GM21737 (cell line): ENCODE measurements around the gene PNMA6E.
"Not testable (repeated sequence)": the region's sequence is repeated elsewhere in the genome, so short reads cannot be mapped to it uniquely, and the experiment has no call there.

Experiments
- ATAC-seq: cut with Tn5 transposase; IDR thresholded peaks from one replicate; pipeline ENCODE4 v1.9.1; 2021; ENCODE audit warnings: mild to moderate bottlenecking, moderate library complexity; ENCODE audit not compliant: unreplicated experiment

PNMA6E gene

DNA sequence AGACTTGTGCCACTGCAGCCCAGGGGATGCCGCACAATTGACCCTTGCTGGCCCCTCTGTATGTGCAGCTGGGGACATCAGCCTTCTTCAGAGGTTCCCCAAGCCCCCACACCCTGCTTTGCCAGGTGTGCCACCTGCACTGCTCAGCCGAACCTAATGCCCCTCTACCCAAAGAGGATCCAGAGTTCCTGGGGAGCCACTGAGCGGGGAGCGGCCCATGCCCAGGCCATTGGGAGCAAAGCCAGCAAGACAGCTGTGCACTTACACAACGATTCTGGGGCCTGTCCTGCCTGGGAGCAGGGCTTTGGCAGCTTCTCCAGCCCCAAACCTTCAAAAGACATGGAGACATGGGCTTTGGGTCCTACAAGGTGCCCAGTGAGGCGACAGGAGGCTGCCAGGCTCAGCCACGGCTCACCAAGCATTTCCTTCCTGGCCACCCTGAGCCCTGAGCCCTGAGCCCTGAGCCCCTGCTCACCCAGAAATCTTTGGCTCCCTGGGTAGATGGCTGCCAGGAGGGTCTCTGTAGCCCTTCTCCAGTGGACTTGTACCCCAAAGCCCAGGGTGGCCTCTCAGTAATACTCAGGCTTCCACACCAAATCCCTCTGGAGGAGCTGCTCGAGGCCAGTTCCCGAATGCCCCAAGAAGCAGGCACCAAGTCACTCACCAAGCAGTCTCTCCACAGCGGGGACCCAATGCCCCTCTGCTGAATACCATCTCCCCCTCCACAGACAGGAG is 13.0 kb downstream of the PNMA6E start:
- ATAC-seq, result no peak

GRCh38 chrX:153387345-153387744 is 13.8 kb downstream of the PNMA6E start:
- ATAC-seq, result no peak

- ATAC-seq, result no peak
These were observed 15.1 kb downstream of the PNMA6E start for GRCh38 chrX:153386097-153386496.

GRCh38 chrX:153384973-153385372 is 16.2 kb downstream of the PNMA6E start:
- ATAC-seq, result not testable (repeated sequence)

- ATAC-seq, result no peak
These were observed 16.8 kb downstream of the PNMA6E start for GRCh38 chrX:153384390-153384789.

DNA sequence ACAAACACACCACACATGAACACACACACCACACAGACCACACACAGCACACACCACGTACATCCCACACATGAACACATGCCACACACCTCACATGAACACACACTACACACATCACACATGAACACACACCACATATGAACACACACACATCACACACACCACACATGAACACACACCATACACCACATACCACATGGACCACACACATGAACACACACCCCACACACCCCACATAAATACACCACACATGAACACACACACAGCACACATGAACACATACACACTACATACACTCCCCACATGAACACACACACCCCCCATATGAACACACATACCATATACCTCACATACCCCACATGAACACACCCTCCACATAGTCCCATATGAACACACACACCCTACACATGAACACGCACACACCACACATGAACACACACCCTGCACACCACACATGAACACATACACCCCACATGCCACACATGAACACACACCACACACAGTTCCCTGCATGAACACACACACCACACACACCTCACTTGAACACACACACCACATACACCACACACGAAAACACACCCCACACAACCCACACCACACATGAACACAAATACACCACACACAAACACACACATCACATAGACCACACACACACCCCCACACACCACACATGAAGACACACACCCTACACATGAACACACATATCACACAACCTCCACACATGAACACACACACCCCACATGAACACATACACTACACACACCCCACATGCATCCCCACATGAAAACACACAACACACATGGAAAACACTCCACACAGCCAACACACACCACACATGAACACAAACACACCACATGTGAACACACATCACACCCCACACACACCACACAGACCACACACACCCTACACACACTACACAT is 18.3 kb downstream of the PNMA6E start:
- no peak for ATAC-seq

GRCh38 chrX:153381684-153382532 is 19.2 kb downstream of the PNMA6E start:
- ATAC-seq, result no peak

DNA sequence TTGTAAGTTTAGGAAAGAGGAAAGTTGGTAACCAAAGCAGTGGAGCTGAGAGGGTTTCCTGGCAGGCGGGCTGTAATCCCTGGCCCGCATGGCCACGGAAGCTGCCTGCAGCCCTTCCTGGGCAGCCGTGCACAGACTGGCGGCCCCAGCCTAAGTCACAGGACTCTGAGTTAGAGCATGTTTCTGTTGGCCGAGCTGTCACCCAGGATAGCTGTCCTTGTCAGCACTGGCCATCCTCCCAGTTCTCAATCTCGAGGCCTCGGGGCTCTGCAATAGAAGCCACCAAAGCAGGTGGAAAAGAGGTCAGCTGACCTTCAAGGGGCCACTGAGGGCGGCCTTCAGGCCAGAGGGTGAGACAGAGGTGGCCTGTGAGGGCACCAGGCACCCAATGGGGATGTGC is 20.5 kb downstream of the PNMA6E start:
- no peak for ATAC-seq

GRCh38 chrX:153379971-153380581 is 21.1 kb downstream of the PNMA6E start:
- no peak for ATAC-seq

DNA sequence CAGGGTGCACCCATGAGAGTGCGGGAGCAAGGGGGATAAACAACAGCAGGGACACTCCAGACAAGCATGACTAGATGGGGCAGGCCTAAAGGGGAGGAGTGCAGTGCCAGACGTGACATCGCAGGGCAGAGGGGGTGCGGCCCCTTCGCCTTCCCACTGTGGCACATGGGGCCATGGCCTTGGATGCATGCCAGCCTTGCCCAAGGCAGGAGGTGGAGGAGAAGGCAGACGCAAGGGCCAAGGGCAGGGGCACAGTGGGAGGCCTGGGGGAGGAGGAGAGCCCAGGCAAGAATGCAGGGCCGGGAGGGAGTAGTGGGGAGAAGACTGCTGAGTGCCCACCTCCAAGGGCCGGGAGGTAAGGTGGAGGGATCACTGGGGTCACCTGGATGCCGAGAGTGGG is 21.6 kb downstream of the PNMA6E start:
- ATAC-seq, result no peak

DNA sequence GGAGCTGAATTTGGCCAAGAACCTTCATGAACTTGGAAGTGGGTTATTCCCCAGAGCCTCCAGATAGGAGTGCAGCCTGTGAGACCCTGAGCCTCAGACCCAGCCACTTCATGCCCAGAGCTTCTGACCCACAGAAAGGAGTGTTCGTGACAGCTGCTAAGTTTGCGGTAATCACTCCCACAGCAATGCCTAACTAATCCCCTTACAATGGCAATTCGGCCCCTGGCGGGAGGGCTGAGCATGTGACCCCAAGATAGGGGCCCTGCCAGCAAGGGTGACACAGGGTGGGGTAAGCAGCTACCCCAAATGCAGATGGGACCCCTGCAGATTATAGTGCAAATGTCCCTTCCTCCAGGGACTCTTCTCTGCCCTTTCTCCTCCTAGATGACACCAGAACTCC is 22.5 kb downstream of the PNMA6E start:
- no peak for ATAC-seq

DNA sequence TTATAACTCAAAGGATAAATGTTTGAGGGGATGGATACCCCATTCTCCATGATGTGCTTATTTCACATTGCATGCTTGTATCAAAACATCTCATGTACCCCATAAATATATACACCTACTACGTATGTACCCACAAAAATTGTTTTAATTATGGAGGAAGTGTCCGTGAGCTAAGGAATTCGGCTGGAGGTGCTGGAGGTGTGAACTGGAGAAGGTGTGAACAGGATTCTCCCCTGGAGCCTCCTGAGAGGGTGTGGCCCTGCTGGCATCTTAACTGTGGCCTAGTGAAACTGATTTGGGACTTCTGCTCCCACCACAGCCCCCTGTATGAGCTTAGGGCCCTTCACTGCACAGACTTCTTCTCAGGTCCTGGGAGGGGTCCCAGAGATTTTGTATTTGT is 23.4 kb downstream of the PNMA6E start:
- ATAC-seq, result no peak

DNA sequence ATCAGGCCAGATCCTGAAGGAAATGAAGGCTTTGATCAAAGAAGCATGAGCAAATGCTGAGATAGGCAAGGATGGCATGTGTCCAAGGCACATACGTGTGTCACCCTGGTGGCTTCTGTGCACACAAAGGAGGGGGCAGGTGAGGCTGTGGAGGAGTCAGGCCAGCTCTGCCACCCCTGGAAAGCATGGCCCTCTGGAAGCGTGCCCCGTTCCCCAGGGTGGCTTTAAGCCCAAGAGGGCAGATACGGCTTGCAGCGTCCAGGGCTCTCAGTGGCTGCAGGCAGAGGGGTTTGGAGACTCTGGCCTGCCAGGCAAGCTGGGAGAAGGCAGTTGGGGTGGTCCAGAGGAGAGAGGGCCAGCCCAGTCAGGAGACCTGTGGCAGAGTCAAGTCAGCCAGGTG is 25.6 kb downstream of the PNMA6E start:
- ATAC-seq, result no peak

GRCh38 chrX:153374426-153374825 is 26.7 kb downstream of the PNMA6E start:
- ATAC-seq, result no peak

DNA sequence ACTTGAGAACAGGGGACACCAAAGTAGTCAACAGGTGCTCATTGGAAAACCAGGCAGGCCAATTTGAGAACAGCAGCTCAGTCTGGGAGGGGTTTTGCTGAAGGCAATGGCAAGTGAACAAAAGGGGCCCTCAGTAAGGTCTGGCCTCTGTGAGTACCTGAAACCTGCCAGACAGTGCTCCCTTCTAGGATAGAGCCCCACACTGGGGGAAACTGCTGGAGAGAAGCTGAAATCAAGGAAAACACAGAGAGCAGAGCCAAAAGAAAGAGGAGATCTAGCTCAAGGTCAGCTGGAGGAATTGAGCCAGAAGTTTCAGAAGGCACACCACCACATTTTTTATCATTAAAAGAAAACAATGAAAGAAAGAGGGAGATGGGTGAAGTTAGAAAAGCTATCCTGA is 28.2 kb downstream of the PNMA6E start:
- ATAC-seq, result no peak

DNA sequence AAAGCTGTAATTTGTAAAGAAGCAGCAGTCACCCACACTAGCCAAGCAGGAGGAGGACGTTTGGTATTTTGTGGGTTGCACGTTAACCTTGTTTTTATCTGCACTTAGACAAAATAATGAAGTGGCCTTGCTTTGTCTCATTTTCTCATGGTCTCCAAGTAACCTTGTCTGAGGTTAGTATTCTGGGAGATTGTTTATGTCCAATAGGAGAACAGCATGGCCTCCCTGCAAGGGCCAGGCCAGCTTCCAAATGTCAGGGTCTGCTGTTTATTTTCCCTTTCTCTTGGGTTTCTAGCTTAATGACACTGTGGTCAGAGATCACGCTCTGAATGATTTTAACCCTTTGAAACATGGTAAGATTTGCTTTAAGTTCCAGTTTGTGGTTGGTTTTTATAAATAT is 29.9 kb downstream of the PNMA6E start:
- ATAC-seq, result no peak

DNA sequence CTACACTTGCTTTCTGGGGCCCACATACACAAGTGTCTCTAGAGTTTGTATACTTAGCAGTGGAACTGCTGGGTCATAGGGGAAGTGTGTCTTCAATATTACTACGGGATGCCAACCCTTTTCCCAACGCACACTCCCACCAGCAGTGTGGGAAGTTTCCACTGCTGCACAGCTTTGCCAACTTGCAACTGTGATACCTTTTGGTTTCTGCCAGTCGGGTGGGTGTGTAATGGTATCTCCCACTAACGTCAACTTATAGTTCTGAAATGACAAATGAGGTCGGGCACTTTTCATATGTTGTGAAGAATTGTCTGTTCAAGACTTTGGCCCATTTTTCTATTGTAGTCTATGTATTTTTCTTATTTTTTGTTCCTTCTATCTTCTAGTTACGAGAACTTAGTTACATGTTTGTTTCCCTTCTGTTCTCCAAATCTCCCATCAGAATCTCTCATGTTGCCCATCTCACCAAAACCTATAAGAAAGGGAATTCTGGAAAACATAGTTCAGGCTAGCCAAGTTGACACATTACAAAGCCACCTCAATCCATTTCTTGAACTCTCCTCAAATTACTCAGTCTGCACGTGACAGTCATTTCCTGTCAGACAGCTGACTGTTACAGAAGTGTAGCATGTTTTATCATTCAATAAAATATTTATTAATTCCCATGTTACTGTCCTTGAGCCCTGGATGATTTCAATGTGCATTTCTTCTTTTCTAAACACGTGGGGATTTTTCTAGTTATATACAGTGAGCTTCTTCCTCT is 30.7 kb downstream of the PNMA6E start:
- no peak for ATAC-seq

DNA sequence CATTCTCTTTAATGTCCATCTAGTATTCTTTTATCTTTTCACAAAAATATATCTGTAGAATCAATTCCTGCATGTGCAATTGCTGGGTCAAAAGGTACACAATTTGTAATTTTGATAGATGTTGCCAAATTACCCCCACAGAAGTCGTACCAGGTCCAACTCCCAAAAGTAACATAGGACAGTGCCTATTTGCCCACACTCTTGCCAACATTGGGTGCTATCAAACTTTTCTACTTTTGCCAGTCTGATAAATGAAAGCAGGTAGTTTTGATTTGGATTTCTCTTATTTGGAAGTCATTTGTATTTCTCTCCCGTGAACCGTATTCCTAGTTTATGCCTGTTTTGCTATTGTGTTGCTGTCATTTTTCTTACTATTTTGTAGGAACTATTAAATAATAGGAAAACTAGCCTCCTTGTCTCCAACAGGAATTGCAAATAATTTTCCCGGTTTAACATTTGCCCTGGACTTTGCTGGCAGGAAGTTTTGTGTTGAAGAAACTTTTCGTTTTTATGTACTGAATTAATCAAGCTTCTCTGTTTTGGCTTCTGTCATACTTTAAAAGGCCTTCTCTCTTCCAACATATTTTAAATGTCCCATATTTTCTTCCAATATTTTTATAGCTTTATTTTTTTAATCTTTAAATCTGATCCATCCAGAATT is 34.1 kb downstream of the PNMA6E start:
- no peak for ATAC-seq

DNA sequence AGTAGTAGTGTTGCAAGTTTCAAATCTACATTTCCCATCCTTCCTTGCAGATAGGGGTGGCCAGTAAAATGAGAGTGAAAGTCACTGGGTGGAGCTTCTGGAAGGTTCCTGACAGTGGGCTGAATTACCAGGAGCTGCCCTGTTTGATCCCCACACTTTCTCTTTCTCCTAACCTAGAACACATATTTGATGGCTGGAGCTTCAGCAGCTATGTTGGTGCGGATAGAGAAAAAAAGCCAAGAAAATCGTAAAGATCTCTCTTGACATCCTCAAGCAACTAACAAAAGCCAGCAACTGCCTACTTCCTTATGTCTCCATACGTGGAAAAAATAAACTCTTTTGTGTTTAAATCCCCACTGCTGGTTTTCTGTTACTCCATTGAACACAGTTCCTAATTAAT is 35.0 kb downstream of the PNMA6E start:
- no peak for ATAC-seq

GRCh38 chrX:153365670-153366069 is 35.5 kb downstream of the PNMA6E start:
- ATAC-seq, result no peak
